SH-SY5Y (cell line): ENCODE measurements around the gene GJB5.

ENCODE experiments used
- GATA2 ChIP-seq: IDR thresholded peaks from 2 replicates; pipeline ENCODE4 v1.6.1; 2011; ENCODE audit warnings: mild to moderate bottlenecking, low read depth, low read length
- GATA3 ChIP-seq: IDR thresholded peaks from 2 replicates; pipeline ENCODE4 v1.6.1; 2011; ENCODE audit warnings: low read depth, mild to moderate bottlenecking, low read length, moderate library complexity

GRCh38 chr1:34714386-34714785 lies 40.5 kb upstream of the GJB5 start:
- TF ChIP-seq GATA3 = no peak
- no peak for TF ChIP-seq GATA2
